ENCODE data around the gene FASN.
"Not testable (repeated sequence)": the region's sequence is repeated elsewhere in the genome, so short reads cannot be mapped to it uniquely, and the experiment has no call there.

FASN gene

DNA sequence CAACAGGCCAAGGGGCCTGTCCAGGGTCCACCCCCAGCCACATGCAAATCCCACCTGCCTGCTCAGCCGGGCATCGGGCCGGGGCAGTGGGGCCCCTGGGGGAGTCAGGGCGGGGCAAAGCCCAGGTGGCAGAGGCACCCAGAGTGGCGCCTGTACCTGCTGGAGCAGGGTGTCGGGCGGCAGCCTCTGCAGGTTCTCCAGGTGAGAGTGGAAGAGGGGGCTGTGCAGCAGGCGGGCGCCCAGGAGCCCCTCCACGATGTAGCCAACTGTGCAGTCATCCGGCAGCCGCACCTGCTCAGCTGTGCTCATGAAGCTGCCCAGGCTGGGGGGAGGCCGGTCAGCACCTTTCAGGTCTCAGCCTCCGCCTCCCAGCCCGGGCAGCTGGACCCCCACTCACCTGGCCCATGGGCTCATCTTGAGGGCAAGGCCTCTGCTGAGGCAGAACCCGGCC lies 48.5 kb downstream of the FASN start:
- no peak for FAIRE-seq
- no peak for DNase-seq (ENCODE audit: insufficient read length)
- TF ChIP-seq POLR2AphosphoS5 (IDR thresholded peaks at IDR 0.05; ENCODE audit: low read depth, low read length) (no peak), TAF1 (IDR thresholded peaks at IDR 0.05; ENCODE audit: borderline replicate concordance, low read depth, low read length) (no peak), POLR2A (IDR thresholded peaks at IDR 0.05; ENCODE audit: low read depth, low read length) (no peak)

- DNase-seq (ENCODE audit: insufficient read length) (no peak), FAIRE-seq (no peak)
- TF ChIP-seq POLR2A (IDR thresholded peaks at IDR 0.05; ENCODE audit: low read depth, low read length) (no peak), POLR2AphosphoS5 (IDR thresholded peaks at IDR 0.05; ENCODE audit: low read depth, low read length) (no peak), TAF1 (IDR thresholded peaks at IDR 0.05; ENCODE audit: borderline replicate concordance, low read depth, low read length) (no peak)
Observed at GRCh38 chr17:82049106-82049505, 48.9 kb downstream of the FASN start.

GRCh38 chr17:82048571-82048971 lies 49.5 kb downstream of the FASN start:
- no peak for FAIRE-seq
- TF ChIP-seq TAF1 (IDR thresholded peaks at IDR 0.05; ENCODE audit: borderline replicate concordance, low read depth, low read length): no peak
- TF ChIP-seq POLR2A (IDR thresholded peaks at IDR 0.05; ENCODE audit: low read depth, low read length): no peak
- TF ChIP-seq POLR2AphosphoS5 (IDR thresholded peaks at IDR 0.05; ENCODE audit: low read depth, low read length): no peak
- no peak for DNase-seq (ENCODE audit: insufficient read length)

DNA sequence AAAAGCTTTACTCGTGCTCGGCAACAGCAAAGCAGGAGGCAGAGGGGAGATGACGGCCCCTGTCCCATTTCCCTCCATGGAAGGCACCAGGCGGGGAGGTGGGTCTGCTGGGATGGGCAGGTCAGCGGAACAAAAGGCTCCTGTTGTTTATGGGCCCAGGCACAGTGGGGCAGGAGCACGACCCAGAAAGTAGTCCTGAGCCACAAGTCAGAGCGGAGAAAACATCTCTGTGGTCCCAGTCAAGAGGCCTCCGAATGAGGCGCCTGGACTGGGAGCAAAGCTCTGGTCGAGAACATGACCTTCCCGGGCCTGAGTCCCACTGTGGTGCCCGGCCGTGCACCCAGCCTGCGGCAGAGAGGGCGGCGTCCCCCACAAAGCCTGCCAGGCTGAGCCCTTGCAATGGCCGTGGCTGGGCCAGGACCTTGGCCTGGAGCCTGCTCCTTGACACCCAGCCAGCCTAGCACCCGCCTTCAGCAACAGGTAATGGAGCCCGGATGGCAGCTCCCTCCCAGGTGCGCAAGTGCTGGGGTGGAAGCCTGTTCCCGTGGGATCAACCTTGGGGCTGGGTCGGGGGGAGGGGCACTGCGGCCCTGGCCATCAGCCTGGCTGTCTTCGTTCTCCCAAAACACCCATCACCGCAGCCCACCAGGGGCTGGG lies 50.0 kb downstream of the FASN start:
- DNase-seq (ENCODE audit: insufficient read length) (no peak), FAIRE-seq (no peak)
- TF ChIP-seq TAF1 (IDR thresholded peaks at IDR 0.05; ENCODE audit: borderline replicate concordance, low read depth, low read length) (no peak), POLR2A (IDR thresholded peaks at IDR 0.05; ENCODE audit: low read depth, low read length) (no peak)

GRCh38 chr17:82047379-82047778 lies 50.7 kb downstream of the FASN start:
- DNase-seq (ENCODE audit: insufficient read length) (no peak), FAIRE-seq (no peak)
- TF ChIP-seq TAF1 (IDR thresholded peaks at IDR 0.05; ENCODE audit: borderline replicate concordance, low read depth, low read length) (no peak), POLR2AphosphoS5 (IDR thresholded peaks at IDR 0.05; ENCODE audit: low read depth, low read length) (no peak; the same call in 1 of the 2 replicates)

DNA sequence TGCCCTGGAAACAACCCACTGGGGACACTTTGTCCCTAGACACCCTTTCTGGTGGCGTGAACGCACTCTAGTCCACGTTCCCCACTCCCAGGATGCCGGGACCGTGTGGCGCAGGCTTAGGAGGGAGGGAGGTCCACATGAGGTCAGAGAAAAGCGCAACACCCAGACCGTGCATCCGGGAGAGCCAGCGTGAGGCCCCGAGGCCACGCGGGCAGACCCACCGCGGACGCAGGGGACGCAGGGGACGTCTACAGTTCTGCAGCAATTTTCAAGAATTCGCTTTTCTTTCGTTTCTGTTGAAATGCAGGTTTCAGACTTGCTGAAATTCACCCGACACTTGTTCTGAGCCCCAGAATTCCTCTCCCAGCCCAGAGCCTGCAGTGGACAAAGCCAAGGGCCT lies 51.1 kb downstream of the FASN start:
- no peak for FAIRE-seq
- TF ChIP-seq POLR2A (IDR thresholded peaks at IDR 0.05; ENCODE audit: low read depth, low read length): no peak
- DNase-seq (ENCODE audit: insufficient read length): no peak

- TF ChIP-seq POLR2AphosphoS5 (IDR thresholded peaks at IDR 0.05; ENCODE audit: low read depth, low read length) (no peak), TAF1 (IDR thresholded peaks at IDR 0.05; ENCODE audit: borderline replicate concordance, low read depth, low read length) (no peak), POLR2A (IDR thresholded peaks at IDR 0.05; ENCODE audit: low read depth, low read length) (no peak)
- FAIRE-seq (no peak), DNase-seq (ENCODE audit: insufficient read length) (no peak)
Observed at GRCh38 chr17:82045936-82046484, 52.0 kb downstream of the FASN start.

DNA sequence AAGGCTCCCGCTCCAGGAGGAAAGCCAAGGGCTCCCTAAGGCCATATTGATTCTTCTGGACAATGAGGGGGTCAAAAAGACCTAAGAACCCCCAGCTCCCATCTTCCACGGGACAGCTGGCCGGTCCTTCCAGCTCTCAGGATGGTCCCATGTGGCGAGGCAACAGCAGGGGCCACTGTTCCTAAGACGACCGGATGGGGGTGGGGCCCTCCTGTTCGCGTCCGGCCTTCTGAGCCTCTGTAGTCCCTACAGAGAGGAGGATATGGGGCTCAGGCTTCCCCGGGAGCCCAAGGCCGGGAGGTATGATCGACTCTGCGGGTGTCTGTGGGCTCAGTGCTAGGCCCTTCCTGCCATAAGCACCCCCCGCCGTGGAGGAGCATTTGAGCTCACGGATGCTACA lies 54.5 kb downstream of the FASN start:
- no peak for DNase-seq (ENCODE audit: insufficient read length)
- TF ChIP-seq POLR2A (IDR thresholded peaks at IDR 0.05; ENCODE audit: low read depth, low read length): no peak
- no peak for TF ChIP-seq POLR2AphosphoS5 (IDR thresholded peaks at IDR 0.05; ENCODE audit: low read depth, low read length)
- no peak for TF ChIP-seq TAF1 (IDR thresholded peaks at IDR 0.05; ENCODE audit: borderline replicate concordance, low read depth, low read length)
- FAIRE-seq: no peak

DNA sequence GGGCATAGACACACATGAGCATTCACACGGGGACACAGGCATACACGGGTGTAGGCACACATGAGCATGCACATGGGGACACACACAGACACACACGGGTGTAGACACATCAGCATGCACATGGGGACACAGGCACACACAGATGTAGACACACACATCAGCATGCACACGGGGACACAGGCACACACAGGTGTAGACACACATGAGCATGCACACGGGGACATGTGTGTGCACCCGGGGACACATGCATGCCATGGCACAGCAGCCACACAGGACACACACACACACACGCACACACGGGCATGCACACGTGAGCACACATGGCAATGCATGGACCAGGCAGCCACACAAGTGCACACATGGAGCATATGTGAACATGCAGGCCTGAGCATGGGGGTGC lies 55.4 kb downstream of the FASN start:
- TF ChIP-seq TAF1 (IDR thresholded peaks at IDR 0.05; ENCODE audit: borderline replicate concordance, low read depth, low read length): no peak
- no peak for TF ChIP-seq POLR2A (IDR thresholded peaks at IDR 0.05; ENCODE audit: low read depth, low read length)
- TF ChIP-seq POLR2AphosphoS5 (IDR thresholded peaks at IDR 0.05; ENCODE audit: low read depth, low read length): no peak
- DNase-seq (ENCODE audit: insufficient read length) (no peak), FAIRE-seq (no peak)

DNA sequence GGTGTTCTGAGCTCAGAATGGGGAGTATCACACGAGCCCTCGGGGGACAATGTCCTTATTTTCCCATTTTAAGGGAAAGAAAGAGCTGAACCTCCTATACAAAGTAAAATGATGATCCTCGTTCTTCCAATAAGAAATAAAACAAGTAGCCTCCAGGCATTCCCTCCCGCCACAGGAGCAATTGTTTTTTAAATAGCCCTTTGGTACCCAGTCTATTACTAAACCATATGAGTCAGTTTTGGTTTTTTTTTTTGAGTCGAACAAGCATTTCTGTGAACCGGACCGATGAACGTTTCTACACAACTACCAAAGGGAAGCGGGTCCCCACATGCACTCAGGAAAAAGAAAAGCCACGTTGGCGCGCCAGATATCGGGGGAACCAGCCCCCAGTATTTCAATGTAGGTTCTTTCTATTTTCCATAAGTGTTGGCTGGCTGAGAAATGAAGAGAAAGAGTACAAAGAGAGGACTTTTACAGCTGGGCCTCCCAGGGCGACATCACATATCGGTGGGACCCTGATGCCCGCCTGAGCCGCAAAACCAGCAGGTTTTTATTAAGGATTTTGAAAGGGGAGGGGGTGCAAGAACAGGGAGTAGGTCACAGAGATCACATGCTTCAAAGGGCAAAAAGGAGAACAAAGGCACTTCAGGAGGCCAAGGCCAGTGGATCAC lies 56.8 kb downstream of the FASN start:
- no peak for DNase-seq (ENCODE audit: insufficient read length)
- no peak for TF ChIP-seq POLR2A (IDR thresholded peaks at IDR 0.05; ENCODE audit: low read depth, low read length)
- no peak for TF ChIP-seq POLR2AphosphoS5 (IDR thresholded peaks at IDR 0.05; ENCODE audit: low read depth, low read length)
- TF ChIP-seq TAF1 (IDR thresholded peaks at IDR 0.05; ENCODE audit: borderline replicate concordance, low read depth, low read length): no peak
- FAIRE-seq: no peak

- TF ChIP-seq TAF1 (IDR thresholded peaks at IDR 0.05; ENCODE audit: borderline replicate concordance, low read depth, low read length) (no peak), POLR2A (IDR thresholded peaks at IDR 0.05; ENCODE audit: low read depth, low read length) (no peak), POLR2AphosphoS5 (IDR thresholded peaks at IDR 0.05; ENCODE audit: low read depth, low read length) (no peak)
- no peak for DNase-seq (ENCODE audit: insufficient read length)
- no peak for FAIRE-seq
Observed at GRCh38 chr17:82039695-82040299, 58.2 kb downstream of the FASN start.

- not testable (repeated sequence) for DNase-seq (ENCODE audit: insufficient read length); FAIRE-seq
Observed at GRCh38 chr17:82038796-82039409, 59.1 kb downstream of the FASN start.

Measured in GM12892 (cell line).